Caco-2 (cell line): ENCODE data around the gene ZNF511. TPM values are rescaled to one million over a fixed set of nuclear protein-coding genes. Genes with fewer than 3 reads are reported as not detected.
A peak's percentile ranks its signal among the peaks of the same experiment; 100 is the strongest.

ENCODE experiments used
- BruUV-seq: library from RNA; stranded (reverse); fragments of 400-500 nt; replicated peaks from 2 replicates; lab custom pipeline; 2021; lab: Mats Ljungman, UMichigan
- CTCF ChIA-PET: fragments of 300-600 bp; sonication (Branson Sonifier 250); formaldehyde crosslinking; loops from one replicate; lab custom pipeline; 2022; ENCODE audit warnings: antibody characterized with exemption; lab: Charles Lee
- POLR2A ChIA-PET: fragments of 300-600 bp; sonication (Branson Sonifier 250); formaldehyde crosslinking; loops from one replicate; lab custom pipeline; 2022; ENCODE audit warnings: antibody characterized with exemption; lab: Charles Lee
- DNase-seq, 2 experiments: peaks; one replicate each; pipeline versions ENCODE4 v3.0.0 to v3.0.0-alpha.2; 2020 to 2022
- H3K27me3 ChIP-seq: replicated peaks from 2 replicates; pipeline ENCODE4 v1.6.0; 2011; ENCODE audit warnings: low read length; ENCODE audit not compliant: control insufficient read depth, insufficient read depth
- H3K36me3 ChIP-seq: 2 replicates; pipeline ENCODE4 v1.5.1; 2011; ENCODE audit warnings: low read length; ENCODE audit not compliant: control insufficient read depth, insufficient read depth
- H3K4me1 ChIP-seq: fragments of 250-450 bp; sonication (Bioruptor Pico); 2 replicates; pipeline ENCODE4 v1.5.1; 2020; ENCODE audit warnings: mild to moderate bottlenecking
- H3K4me3 ChIP-seq: 2 replicates; pipeline ENCODE4 v1.5.1; 2011; ENCODE audit warnings: low read depth, mild to moderate bottlenecking, control low read depth, low read length
- H3K9me3 ChIP-seq: fragments of 250-450 bp; sonication (Bioruptor Pico); 2 replicates; pipeline ENCODE4 v1.5.1; 2020; ENCODE audit warnings: mild to moderate bottlenecking, moderate library complexity
- H3K27ac Mint-ChIP-seq: one replicate; pipeline ENCODE4 v1.8.0; 2022; ENCODE audit warnings: mixed read lengths; ENCODE audit not compliant: unreplicated experiment
- H3K27me3 Mint-ChIP-seq: one replicate; pipeline ENCODE4 v1.8.0; 2022; ENCODE audit warnings: mixed read lengths; ENCODE audit not compliant: insufficient read depth, unreplicated experiment
- H3K36me3 Mint-ChIP-seq: one replicate; pipeline ENCODE4 v1.8.0; 2022; ENCODE audit warnings: mild to moderate bottlenecking, mixed read lengths; ENCODE audit not compliant: insufficient read depth, unreplicated experiment
- H3K4me1 Mint-ChIP-seq: one replicate; pipeline ENCODE4 v1.8.0; 2022; ENCODE audit warnings: low read depth, mixed read lengths; ENCODE audit not compliant: unreplicated experiment
- H3K4me3 Mint-ChIP-seq: one replicate; pipeline ENCODE4 v1.8.0; 2022; ENCODE audit warnings: mild to moderate bottlenecking, moderate library complexity, mixed read lengths; ENCODE audit not compliant: unreplicated experiment
- H3K9me3 Mint-ChIP-seq: one replicate; pipeline ENCODE4 v1.8.0; 2022; ENCODE audit warnings: mixed read lengths; ENCODE audit not compliant: unreplicated experiment
- CTCF ChIP-seq, 2 experiments: fragments of 200-600 bp in 1 of 2; IDR thresholded peaks; 1 replicate in 1 of 2; 2 replicates in 1 of 2; pipeline versions ENCODE4 v1.5.1 to v1.8.0; 2011 to 2022; ENCODE audit warnings: antibody characterized with exemption in 1 of 2, control low read depth in 1 of 2, inconsistent platforms in 1 of 2, low read depth in 1 of 2, low read length in 1 of 2, mild to moderate bottlenecking in 1 of 2, moderate library complexity in 1 of 2; ENCODE audit not compliant: insufficient read depth in 1 of 2, severe bottlenecking in 1 of 2, unreplicated experiment in 1 of 2
- intact Hi-C: fragments of 100-400 bp; cut with micrococcal nuclease; formaldehyde crosslinking; loops from one replicate; pipeline ENCODE4 v1.10.0; 2022; ENCODE audit not compliant: unreplicated experiment
- total RNA-seq: library from RNA; stranded (reverse); gene quantifications from 2 replicates; pipeline ENCODE4 v1.2.3, GENCODE V29; 2022

Gene ZNF511
- total RNA-seq, 1 experiment from 2014 or later = 98.5 TPM

- peaks cover 13% of the 10 kb centered on the region for H3K4me1 Mint-ChIP-seq
- DNase-seq = no peak
- Histone ChIP-seq H3K9me3 (peaks cover 19% of the 10 kb centered on the region; the same call in 1 of the 2 replicates), H3K27me3 (no peaks in the 10 kb centered on the region), H3K4me3 (no peak overlapping the region), H3K4me1 (peaks cover 29% of the 10 kb centered on the region), H3K36me3 (no peaks in the 10 kb centered on the region)
- ChIA-PET CTCF (no interaction called here), POLR2A (interaction anchor here (0.6 kb wide), 2 partner anchors 19 to 69 kb away, joined by 3 to 5 read pairs; no protein-coding TSS in a partner anchor)
- intact Hi-C loops = no loop called here
- H3K36me3 Mint-ChIP-seq = peaks cover 28% of the 10 kb centered on the region
- H3K9me3 Mint-ChIP-seq = peaks cover 9% of the 10 kb centered on the region
- H3K27me3 Mint-ChIP-seq = no peaks in the 10 kb centered on the region
- H3K27ac Mint-ChIP-seq = no peak overlapping the region
- TF ChIP-seq CTCF (IDR thresholded peaks at IDR 0.05; ENCODE audit: insufficient read depth in 1 of 2, low read depth in 1 of 2, low read length in 1 of 2, severe bottlenecking in 1 of 2, unreplicated experiment in 1 of 2) = no peak
- no peak overlapping the region for H3K4me3 Mint-ChIP-seq
- no TSS peak for BruUV-seq
Measured at GRCh38 chr10:133343558-133343957, 34.8 kb downstream of the ZNF511 start.

- intact Hi-C loops = no loop called here
- Histone ChIP-seq H3K4me3 (no peak overlapping the region), H3K4me1 (peaks cover 36% of the 10 kb centered on the region), H3K9me3 (peaks cover 15% of the 10 kb centered on the region; the same call in 1 of the 2 replicates), H3K36me3 (no peaks in the 10 kb centered on the region), H3K27me3 (no peaks in the 10 kb centered on the region)
- DNase-seq = no peak
- ChIA-PET POLR2A (no interaction called here), CTCF (interaction anchor here (0.8 kb wide), 1 partner anchor 13 kb away, joined by 3 read pairs; the partner anchor contains the start of gene FUOM)
- peaks cover 34% of the 10 kb centered on the region for H3K36me3 Mint-ChIP-seq
- H3K4me3 Mint-ChIP-seq = no peak overlapping the region
- peaks cover 9% of the 10 kb centered on the region for H3K9me3 Mint-ChIP-seq
- H3K27ac Mint-ChIP-seq = no peak overlapping the region
- TF ChIP-seq CTCF (IDR thresholded peaks at IDR 0.05; ENCODE audit: insufficient read depth in 1 of 2, low read depth in 1 of 2, low read length in 1 of 2, severe bottlenecking in 1 of 2, unreplicated experiment in 1 of 2) = no peak
- peaks cover 18% of the 10 kb centered on the region for H3K4me1 Mint-ChIP-seq
- BruUV-seq = no TSS peak
- no peaks in the 10 kb centered on the region for H3K27me3 Mint-ChIP-seq
Measured at GRCh38 chr10:133344236-133344635, 35.5 kb downstream of the ZNF511 start.

GRCh38 chr10:133346413-133346812 lies 37.7 kb downstream of the ZNF511 start:
- intact Hi-C loops = no loop called here
- Mint-ChIP-seq H3K9me3 (peaks cover 9% of the 10 kb centered on the region), H3K27me3 (no peaks in the 10 kb centered on the region), H3K4me3 (no peak overlapping the region), H3K4me1 (peaks cover 21% of the 10 kb centered on the region), H3K36me3 (peaks cover 56% of the 10 kb centered on the region), H3K27ac (peak overlapping the region; percentile 68)
- no peak for DNase-seq
- Histone ChIP-seq H3K9me3 (0 out of 2 replicates have a peak, but pooled peaks cover 3% of the 10 kb centered on the region), H3K4me3 (no peak overlapping the region), H3K27me3 (no peaks in the 10 kb centered on the region), H3K36me3 (no peaks in the 10 kb centered on the region), H3K4me1 (peaks cover 55% of the 10 kb centered on the region)
- ChIA-PET POLR2A (interaction anchor here (0.6 kb wide), 1 partner anchor 9 kb away, joined by 6 read pairs; no protein-coding TSS in a partner anchor), CTCF (no interaction called here)
- TF ChIP-seq CTCF (IDR thresholded peaks at IDR 0.05; ENCODE audit: insufficient read depth in 1 of 2, low read depth in 1 of 2, low read length in 1 of 2, severe bottlenecking in 1 of 2, unreplicated experiment in 1 of 2) = no peak
- no TSS peak for BruUV-seq
